Activated naive CD4-positive, alpha-beta T cell treated with anti-CD3 and anti-CD28 coated beads, Interleukin-2, amount 50 U/mL, for 72 hours (primary cell): ENCODE data around the gene MCAM. TPM values are rescaled to one million over a fixed set of nuclear protein-coding genes. Genes with fewer than 3 reads are reported as not detected.
A peak's percentile ranks its signal among the peaks of the same experiment; 100 is the strongest.

Experiments
- ATAC-seq, 2 donors: fragments of 150-1000 bp; cut with Tn5 transposase; 2 replicates each; pipeline ENCODE4 v1.10.0; 2021; ENCODE audit warnings: mild to moderate bottlenecking in 2 of 2, moderate library complexity in 2 of 2
- DNase-seq, 2 donors: peaks; one replicate each; pipeline ENCODE4 v3.0.0; 2021 to 2022; ENCODE audit warnings: low spot score in 2 of 2
- H3K27ac Mint-ChIP-seq, 2 donors: one replicate each; pipeline ENCODE4 v1.8.0; 2022; ENCODE audit warnings: mild to moderate bottlenecking in 2 of 2, mixed read lengths in 2 of 2
- H3K36me3 Mint-ChIP-seq, 2 donors: one replicate each; pipeline ENCODE4 v1.8.0; 2022; ENCODE audit warnings: mixed read lengths in 2 of 2
- H3K9me3 Mint-ChIP-seq, 2 donors: one replicate each; pipeline ENCODE4 v1.8.0; 2022; ENCODE audit warnings: mixed read lengths in 2 of 2
- total RNA-seq, 2 donors: library from RNA; stranded (reverse); gene quantifications; one replicate each; pipeline ENCODE4 v1.2.3, GENCODE V29; 2022

The MCAM gene
- 10 to 100 TPM in 1 of 2 donors, 1 to 10 TPM in 1; 3.5 to 15.7 TPM for total RNA-seq

GRCh38 chr11:119316729-119317591 is at the start of gene MCAM:
TSS of gene MCAM (minus strand) at chr11:119317130. CDS start at chr11:119317101, 29 bp downstream.
- Mint-ChIP-seq H3K27ac (peak within 1 kb of the TSS in 1 of 2 donors; percentile 54), H3K36me3 (no peaks in the 10 kb centered on the region), H3K9me3 (no peaks in the 10 kb centered on the region)
- peak in 1 of 2 donors; percentile 16 for ATAC-seq
- DNase-seq: no peak

GRCh38 chr11:119365071-119365591 is 48.2 kb upstream of the MCAM start:
- Mint-ChIP-seq H3K27ac (no peak overlapping the region), H3K9me3 (peaks cover 3 to 4% of the 10 kb centered on the region in 2 donors), H3K36me3 (peaks cover 0 to 5% of the 10 kb centered on the region in 2 donors)
- no peak for DNase-seq
- ATAC-seq: no peak

GRCh38 chr11:119363851-119364590 is 47.1 kb upstream of the MCAM start:
- ATAC-seq (peak; percentile 63 to 80), DNase-seq (peak in 1 of 2 donors; percentile 72)
- Mint-ChIP-seq H3K36me3 (peaks cover 0 to 5% of the 10 kb centered on the region in 2 donors), H3K9me3 (peaks cover 3 to 4% of the 10 kb centered on the region in 2 donors), H3K27ac (no peak overlapping the region)

- Mint-ChIP-seq H3K9me3 (peaks cover 3 to 4% of the 10 kb centered on the region in 2 donors), H3K27ac (no peak overlapping the region), H3K36me3 (peaks cover 0 to 5% of the 10 kb centered on the region in 2 donors)
- ATAC-seq: no peak
- DNase-seq: no peak
Observed at GRCh38 chr11:119363081-119363850, 46.3 kb upstream of the MCAM start.

- DNase-seq (no peak), ATAC-seq (no peak)
- peaks cover 3 to 4% of the 10 kb centered on the region in 2 donors for H3K9me3 Mint-ChIP-seq
- no peak overlapping the region for H3K27ac Mint-ChIP-seq
- peaks cover 0 to 5% of the 10 kb centered on the region in 2 donors for H3K36me3 Mint-ChIP-seq
Observed at GRCh38 chr11:119362741-119363080, 45.8 kb upstream of the MCAM start.

- Mint-ChIP-seq H3K36me3 (peaks cover 0 to 5% of the 10 kb centered on the region in 2 donors), H3K9me3 (peaks cover 3 to 4% of the 10 kb centered on the region in 2 donors), H3K27ac (no peak overlapping the region)
- ATAC-seq (no peak), DNase-seq (no peak)
Observed at GRCh38 chr11:119361941-119362725, 45.2 kb upstream of the MCAM start.

- peak; percentile 43 to 88 for ATAC-seq
- Mint-ChIP-seq H3K27ac (no peak overlapping the region), H3K36me3 (peaks cover 0 to 5% of the 10 kb centered on the region in 2 donors), H3K9me3 (peaks cover 3 to 4% of the 10 kb centered on the region in 2 donors)
- DNase-seq: peak in 1 of 2 donors; percentile 47
Observed at GRCh38 chr11:119361056-119361787, 44.3 kb upstream of the MCAM start.

GRCh38 chr11:119359365-119360214 is 42.7 kb upstream of the MCAM start:
- peaks cover 2% of the 10 kb centered on the region in 2 donors for H3K9me3 Mint-ChIP-seq
- H3K27ac Mint-ChIP-seq: no peak overlapping the region

GRCh38 chr11:119357074-119357473 is 40.1 kb upstream of the MCAM start:
- DNase-seq: no peak
- Mint-ChIP-seq H3K9me3 (no peaks in the 10 kb centered on the region), H3K27ac (no peak overlapping the region), H3K36me3 (no peaks in the 10 kb centered on the region)
- ATAC-seq: no peak

More at GRCh38 chr11:119359365-119360214, 42.7 kb upstream of the MCAM start:
- H3K36me3 Mint-ChIP-seq: peaks cover 0 to 3% of the 10 kb centered on the region in 2 donors
- no peak for ATAC-seq
- DNase-seq: no peak

GRCh38 chr11:119356349-119357031 is 39.6 kb upstream of the MCAM start:
- no peaks in the 10 kb centered on the region for H3K9me3 Mint-ChIP-seq
- H3K27ac Mint-ChIP-seq: peak overlapping the region in 1 of 2 donors; percentile 80
- no peaks in the 10 kb centered on the region for H3K36me3 Mint-ChIP-seq
- ATAC-seq (peak; percentile 82 to 88), DNase-seq (peak; percentile 72 to 79)

GRCh38 chr11:119355091-119355843 is 38.3 kb upstream of the MCAM start:
- H3K36me3 Mint-ChIP-seq: no peaks in the 10 kb centered on the region
- H3K9me3 Mint-ChIP-seq: no peaks in the 10 kb centered on the region
- DNase-seq (no peak), ATAC-seq (no peak)
- H3K27ac Mint-ChIP-seq: no peak overlapping the region

GRCh38 chr11:119352857-119353260 is 35.9 kb upstream of the MCAM start:
- DNase-seq (no peak), ATAC-seq (no peak)
- no peak overlapping the region for H3K27ac Mint-ChIP-seq
- H3K9me3 Mint-ChIP-seq: no peaks in the 10 kb centered on the region
- no peaks in the 10 kb centered on the region for H3K36me3 Mint-ChIP-seq

- Mint-ChIP-seq H3K9me3 (no peaks in the 10 kb centered on the region), H3K36me3 (no peaks in the 10 kb centered on the region), H3K27ac (peak overlapping the region; percentile 36 to 93)
- no peak for DNase-seq
- no peak for ATAC-seq
Observed at GRCh38 chr11:119351232-119351631, 34.3 kb upstream of the MCAM start.
